Measurements from ENCODE around the gene OR52N4. TPM values are rescaled to one million over a fixed set of nuclear protein-coding genes. Genes with fewer than 3 reads are reported as not detected.

Gene OR52N4
- total RNA-seq = not detected
- polyA plus RNA-seq (2013, experiment 1 of 2) = not detected
- not detected for polyA plus RNA-seq (2013, experiment 2 of 2)
- long read RNA-seq, experiment 1 = 0 reads
- long read RNA-seq, experiment 2 = 0 reads
- long read RNA-seq, experiment 3 = 0 reads
- long read RNA-seq, experiment 4 = 0 reads

DNA sequence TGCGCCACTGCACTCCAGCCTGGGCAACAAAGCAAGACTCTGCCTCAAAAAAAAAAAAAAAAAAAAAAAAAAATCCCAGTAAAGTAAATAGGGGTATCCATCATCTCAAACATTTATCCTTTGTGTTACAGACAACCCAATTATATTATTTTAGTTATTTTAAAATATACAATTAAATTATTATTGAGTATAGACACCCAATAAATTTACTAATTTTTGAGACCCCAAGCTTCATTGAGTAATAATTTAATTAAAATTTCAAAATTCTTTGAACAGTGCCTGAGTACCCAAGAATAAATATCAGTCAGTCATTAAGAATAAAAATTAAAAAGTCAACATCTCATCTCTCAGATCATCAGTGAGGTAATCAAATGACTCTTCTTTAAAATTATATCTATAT, at the start of gene OR52N4:
OR52N4 (plus strand) TSS at position 301 of the 400 bp plus-strand sequence. CDS start 498 bp downstream, outside the sequence.
- Histone ChIP-seq H3K9ac (ENCODE audit: extremely low read depth, low read length, poor library complexity, severe bottlenecking) (no peak within 1 kb of the TSS), H3K9me3 (ENCODE audit: control insufficient read depth, low read length) (no peaks in the 10 kb centered on the region), H3K27me3 (ENCODE audit: control insufficient read depth, insufficient read depth, low read length, poor library complexity, severe bottlenecking) (no peaks in the 10 kb centered on the region), H3K4me1 (ENCODE audit: control insufficient read depth, insufficient read depth, low read length) (no peaks in the 10 kb centered on the region), H3K27ac (ENCODE audit: low read depth, low read length) (no peak within 1 kb of the TSS), H3K36me3 (ENCODE audit: control insufficient read depth, insufficient read depth, low read length) (no peaks in the 10 kb centered on the region), H3K4me3 (ENCODE audit: low read length) (no peak within 1 kb of the TSS)
- no peaks in the 10 kb centered on the region for H3K9me3 Mint-ChIP-seq
- no peaks in the 10 kb centered on the region for H3K4me1 Mint-ChIP-seq
- TF ChIP-seq CTCF (conservative IDR thresholded peaks at IDR 0.05) = no peak
- H3K27me3 Mint-ChIP-seq (ENCODE audit: insufficient read depth) = no peaks in the 10 kb centered on the region
- no CpG with 5 or more reads among the region's 1 CpG for WGBS, 2 experiments (ENCODE audit: insufficient coverage in 1 of 2, insufficient read length in 1 of 2)
- no peaks in the 10 kb centered on the region for H3K36me3 Mint-ChIP-seq (ENCODE audit: low read depth)
- DNase-seq = no peak
- no peak within 1 kb of the TSS for H3K4me3 Mint-ChIP-seq
- H3K27ac Mint-ChIP-seq = no peak within 1 kb of the TSS

DNA sequence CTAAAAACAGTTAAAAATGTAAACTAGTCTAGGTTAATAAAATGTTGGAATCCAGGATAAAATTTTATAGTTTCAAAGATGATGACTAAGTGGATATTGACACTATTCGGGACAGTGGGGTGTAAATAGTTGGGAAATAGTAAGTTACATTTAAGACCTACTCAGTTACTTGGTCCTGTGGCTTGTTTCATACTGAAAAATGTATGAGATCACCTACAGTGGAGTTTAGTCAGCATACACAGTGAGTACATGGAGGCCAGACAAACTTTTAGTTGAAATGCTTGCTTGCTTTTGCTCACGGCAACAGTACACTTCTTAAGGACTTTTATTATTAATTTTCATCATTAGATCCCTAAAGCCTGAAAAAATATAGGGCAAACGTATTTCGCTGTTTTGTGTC, 48.4 kb upstream of the OR52N4 start:
- Mint-ChIP-seq H3K4me1 (no peaks in the 10 kb centered on the region), H3K36me3 (ENCODE audit: low read depth) (no peaks in the 10 kb centered on the region), H3K4me3 (no peak overlapping the region), H3K27ac (no peak overlapping the region), H3K27me3 (ENCODE audit: insufficient read depth) (no peaks in the 10 kb centered on the region), H3K9me3 (no peaks in the 10 kb centered on the region)
- Histone ChIP-seq H3K4me1 (ENCODE audit: control insufficient read depth, insufficient read depth, low read length) (no peaks in the 10 kb centered on the region), H3K27me3 (ENCODE audit: control insufficient read depth, insufficient read depth, low read length, poor library complexity, severe bottlenecking) (no peaks in the 10 kb centered on the region), H3K9me3 (ENCODE audit: control insufficient read depth, low read length) (no peaks in the 10 kb centered on the region), H3K9ac (ENCODE audit: extremely low read depth, low read length, poor library complexity, severe bottlenecking) (no peak overlapping the region), H3K27ac (ENCODE audit: low read depth, low read length) (no peak overlapping the region), H3K4me3 (ENCODE audit: low read length) (no peak overlapping the region), H3K36me3 (ENCODE audit: control insufficient read depth, insufficient read depth, low read length) (no peaks in the 10 kb centered on the region)
- 91% methylated on average over 2 of the region's 4 CpGs; no CpG with 5 or more reads in 1 of the 2 experiments for WGBS, 2 experiments (ENCODE audit: insufficient coverage in 1 of 2, insufficient read length in 1 of 2)
- TF ChIP-seq CTCF (conservative IDR thresholded peaks at IDR 0.05) = no peak
- DNase-seq = no peak

DNA sequence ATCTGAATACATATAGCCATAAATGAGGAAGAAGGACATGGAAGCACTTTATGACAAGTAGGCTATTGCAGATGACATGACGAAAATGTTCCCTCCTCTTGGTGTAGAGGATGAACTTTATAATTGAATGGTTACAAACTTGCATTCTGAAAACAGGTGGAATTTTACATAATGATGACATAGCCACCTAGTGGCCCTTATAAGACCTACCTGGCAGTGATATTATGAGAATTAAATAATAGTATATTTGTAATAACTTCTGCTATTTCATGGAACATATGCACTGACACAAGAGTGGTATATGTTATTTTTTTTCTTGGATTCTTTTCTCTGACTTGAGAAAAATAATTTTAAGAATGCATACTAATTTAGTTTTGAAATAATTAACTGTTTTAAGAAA, 41.5 kb upstream of the OR52N4 start:
- no peak overlapping the region for H3K4me3 Mint-ChIP-seq
- WGBS, 2 experiments (ENCODE audit: insufficient coverage in 1 of 2, insufficient read length in 1 of 2) = 75% methylated on average over 1 of the region's 1 CpG
- DNase-seq = no peak
- TF ChIP-seq CTCF (conservative IDR thresholded peaks at IDR 0.05) = peak; percentile 70
- H3K27me3 Mint-ChIP-seq (ENCODE audit: insufficient read depth) = no peaks in the 10 kb centered on the region
- H3K27me3 ChIP-seq (ENCODE audit: control insufficient read depth, insufficient read depth, low read length, poor library complexity, severe bottlenecking) = no peaks in the 10 kb centered on the region
- no peak overlapping the region for H3K9ac ChIP-seq (ENCODE audit: extremely low read depth, low read length, poor library complexity, severe bottlenecking)
- no peak overlapping the region for H3K27ac Mint-ChIP-seq
- no peak overlapping the region for H3K27ac ChIP-seq (ENCODE audit: low read depth, low read length)
- no peak overlapping the region for H3K4me3 ChIP-seq (ENCODE audit: low read length)
- no peaks in the 10 kb centered on the region for H3K9me3 ChIP-seq (ENCODE audit: control insufficient read depth, low read length)
- no peaks in the 10 kb centered on the region for H3K4me1 Mint-ChIP-seq
- no peaks in the 10 kb centered on the region for H3K36me3 Mint-ChIP-seq (ENCODE audit: low read depth)
- peaks cover 9% of the 10 kb centered on the region for H3K9me3 Mint-ChIP-seq
- H3K4me1 ChIP-seq (ENCODE audit: control insufficient read depth, insufficient read depth, low read length) = no peaks in the 10 kb centered on the region
- no peaks in the 10 kb centered on the region for H3K36me3 ChIP-seq (ENCODE audit: control insufficient read depth, insufficient read depth, low read length)
